Panc1 (cell line): ENCODE data around the gene DNAH6. TPM values are rescaled to one million over a fixed set of nuclear protein-coding genes. Genes with fewer than 3 reads are reported as not detected.

Experiments
- ATAC-seq: fragments of 200-7000 bp; cut with Tn5 transposase; 2 replicates; pipeline ENCODE4 v1.9.1; 2020; ENCODE audit warnings: mild to moderate bottlenecking, moderate library complexity
- BruUV-seq: library from RNA; stranded (reverse); fragments of 400-500 nt; replicated peaks from 2 replicates; lab custom pipeline; 2021; lab: Mats Ljungman, UMichigan
- CTCF ChIA-PET: fragments of 300-600 bp; sonication (Branson Sonifier 250); formaldehyde crosslinking; loops from one replicate; lab custom pipeline; 2022; ENCODE audit warnings: antibody characterized with exemption; lab: Charles Lee
- POLR2A ChIA-PET: fragments of 300-600 bp; sonication (Branson Sonifier 250); formaldehyde crosslinking; loops from one replicate; lab custom pipeline; 2022; ENCODE audit warnings: antibody characterized with exemption; lab: Charles Lee
- DNase-seq: peaks from one replicate; pipeline ENCODE4 v3.0.0-alpha.2; 2010; ENCODE audit warnings: low read depth, low spot score
- H3K27ac ChIP-seq: 2 replicates; pipeline ENCODE4 v1.5.1; 2011; ENCODE audit warnings: mild to moderate bottlenecking, low read length, inconsistent platforms
- H3K27me3 ChIP-seq: fragments of 200-500 bp; sonication (Bioruptor generic); 2 replicates; pipeline ENCODE4 v1.6.0; 2014; ENCODE audit warnings: low read length, inconsistent platforms; ENCODE audit not compliant: control insufficient read depth, insufficient read depth
- H3K36me3 ChIP-seq: fragments of 200-500 bp; sonication (Bioruptor generic); 2 replicates; pipeline ENCODE4 v1.5.1; 2014; ENCODE audit warnings: inconsistent platforms, mild to moderate bottlenecking, low read length, moderate library complexity; ENCODE audit not compliant: control insufficient read depth, insufficient read depth
- H3K4me1 ChIP-seq: 2 replicates; pipeline ENCODE4 v1.5.1; 2011; ENCODE audit warnings: inconsistent platforms, mild to moderate bottlenecking, low read length, moderate library complexity; ENCODE audit not compliant: control insufficient read depth, insufficient read depth
- H3K4me3 ChIP-seq, 2 experiments: 2 replicates each; pipeline ENCODE4 v1.5.1; 2011 to 2012; ENCODE audit warnings: low read depth in 2 of 2, low read length in 2 of 2, mild to moderate bottlenecking in 2 of 2, inconsistent platforms in 1 of 2, moderate library complexity in 1 of 2
- H3K9me3 ChIP-seq: fragments of 200-500 bp; sonication (Bioruptor generic); 2 replicates; pipeline ENCODE4 v1.5.1; 2014; ENCODE audit warnings: low read depth, mild to moderate bottlenecking, inconsistent platforms, low read length, moderate library complexity; ENCODE audit not compliant: control insufficient read depth, insufficient read depth
- CTCF ChIP-seq: fragments of 450-650 bp; IDR thresholded peaks from 2 replicates; pipeline ENCODE4 v1.5.1; 2017; ENCODE audit warnings: mild to moderate bottlenecking
- POLR2AphosphoS5 ChIP-seq: IDR thresholded peaks from 2 replicates; pipeline ENCODE4 v1.6.1; 2012; ENCODE audit warnings: mild to moderate bottlenecking, low read depth, low read length, moderate library complexity
- REST ChIP-seq, 2 experiments: IDR thresholded peaks; 2 replicates each; pipeline ENCODE4 v1.6.1; 2011 to 2012; ENCODE audit warnings: low read depth in 2 of 2, control low read depth in 1 of 2, low read length in 1 of 2, mild to moderate bottlenecking in 1 of 2, moderate library complexity in 1 of 2; ENCODE audit not compliant: insufficient read depth in 1 of 2
- SIN3A ChIP-seq: IDR thresholded peaks from 2 replicates; pipeline ENCODE4 v1.6.1; 2012; ENCODE audit warnings: low read depth, mild to moderate bottlenecking, low read length, moderate library complexity, borderline replicate concordance; ENCODE audit not compliant: insufficient read depth
- TCF7L2 ChIP-seq: IDR thresholded peaks from 2 replicates; pipeline ENCODE4 v1.6.1; 2011; ENCODE audit warnings: mild to moderate bottlenecking, low read depth, low read length, inconsistent platforms
- in situ Hi-C: cut with HindIII; loops from 2 replicates; pipeline ENCODE4 v1.10.0; 2016; ENCODE audit warnings: low sequenced_read_pairs, low pct_unique_long_range_greater_than_20kb
- intact Hi-C: fragments of 100-400 bp; cut with micrococcal nuclease; formaldehyde crosslinking; loops from one replicate; pipeline ENCODE4 v1.10.0; 2022; ENCODE audit not compliant: unreplicated experiment
- total RNA-seq: library from RNA; stranded (reverse); gene quantifications from one replicate; pipeline ENCODE4 v1.2.1, GENCODE V29; 2021; ENCODE audit not compliant: unreplicated experiment

DNAH6 gene
- total RNA-seq, 1 experiment from 2014 or later: 0.26 TPM

- Histone ChIP-seq H3K4me1 (no peaks in the 10 kb centered on the region), H3K9me3 (no peaks in the 10 kb centered on the region), H3K27ac (no peak overlapping the region), H3K4me3 (no peak overlapping the region), H3K36me3 (no peaks in the 10 kb centered on the region), H3K27me3 (no peaks in the 10 kb centered on the region)
- intact Hi-C loops: no loop called here
- CTCF ChIA-PET: no interaction called here
- no peak for DNase-seq
- POLR2A ChIA-PET: no interaction called here
- no TSS peak for BruUV-seq
- no peak for ATAC-seq
- in situ Hi-C loops: no loop called here
- no peak for TF ChIP-seq CTCF
- no peak for TF ChIP-seq REST (IDR thresholded peaks at IDR 0.05; ENCODE audit: insufficient read depth in 1 of 2, low read depth in 2 of 2, low read length in 1 of 2)
- TF ChIP-seq POLR2AphosphoS5: no peak
- TF ChIP-seq TCF7L2: no peak
- no peak for TF ChIP-seq SIN3A
Observed at GRCh38 chr2:84823229-84823628, 306.9 kb downstream of the DNAH6 start.

GRCh38 chr2:84823788-84824187 is 307.5 kb downstream of the DNAH6 start:
- TF ChIP-seq POLR2AphosphoS5 (no peak), CTCF (no peak), REST (IDR thresholded peaks at IDR 0.05; ENCODE audit: insufficient read depth in 1 of 2, low read depth in 2 of 2, low read length in 1 of 2) (no peak), TCF7L2 (no peak), SIN3A (no peak)
- H3K4me1 ChIP-seq: no peaks in the 10 kb centered on the region
- POLR2A ChIA-PET: no interaction called here
- CTCF ChIA-PET: no interaction called here
- no peaks in the 10 kb centered on the region for H3K9me3 ChIP-seq
- intact Hi-C loops (no loop called here), in situ Hi-C loops (no loop called here)
- no peak overlapping the region for H3K27ac ChIP-seq
- H3K4me3 ChIP-seq: no peak overlapping the region
- BruUV-seq: no TSS peak
- no peak for ATAC-seq
- DNase-seq: no peak
- H3K36me3 ChIP-seq: no peaks in the 10 kb centered on the region
- H3K27me3 ChIP-seq: no peaks in the 10 kb centered on the region
